Measurements from ENCODE around the gene TPST1.

DNA sequence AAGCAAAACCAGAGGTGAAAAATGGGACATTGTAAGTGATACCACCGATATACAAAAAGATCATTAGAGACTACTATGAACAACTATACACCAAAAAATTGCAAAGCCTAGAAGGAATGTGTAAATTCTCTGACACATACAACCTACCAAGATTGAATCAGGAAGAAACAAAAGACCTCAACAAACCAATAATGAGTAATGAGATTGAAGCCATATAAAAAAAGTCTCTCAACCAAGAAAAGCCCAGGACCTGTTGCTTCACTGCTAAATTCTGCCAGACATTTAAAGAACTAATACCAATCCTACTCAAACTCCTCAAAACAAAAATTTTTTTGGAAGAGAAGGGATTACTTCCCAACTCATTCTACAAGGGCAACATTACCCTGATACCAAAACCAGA, 134.0 kb downstream of the TPST1 start:
- no peak for TF ChIP-seq POLR2AphosphoS5 (IDR thresholded peaks at IDR 0.05; ENCODE audit: borderline replicate concordance, low read depth, low read length)
- no peak for TF ChIP-seq EZH2 (IDR thresholded peaks at IDR 0.05)

Data from SK-N-MC (cell line).